A549 (cell line): ENCODE data around the gene TMPRSS2. TPM values are rescaled to one million over a fixed set of nuclear protein-coding genes. Genes with fewer than 3 reads are reported as not detected.
A peak's percentile ranks its signal among the peaks of the same experiment; 100 is the strongest.

Experiments used
- ATAC-seq, 2 experiments: fragments of 200-7000 bp in 1 of 2; fragments of >200 bp in 1 of 2; cut with Nextera tagmentation in 1 of 2; cut with Tn5 transposase in 1 of 2; 3 replicates each; pipeline versions ENCODE4 v1.8.0 to v1.9.1; 2018 to 2020; ENCODE audit warnings: mild to moderate bottlenecking in 1 of 2, moderate library complexity in 1 of 2
- CTCF ChIA-PET: fragments of 300-600 bp; sonication (Branson Sonifier 250); formaldehyde crosslinking; extraction: SDS; loops from one replicate; lab custom pipeline; 2021; ENCODE audit warnings: antibody characterized with exemption, inconsistent platforms; lab: Yijun Ruan, JAX
- POLR2A ChIA-PET: fragments of 350-600 bp; formaldehyde crosslinking; extraction: SDS; loops from one replicate; lab custom pipeline; 2021; ENCODE audit warnings: antibody characterized with exemption, inconsistent platforms; lab: Yijun Ruan, JAX
- DNase-seq, 2 experiments: peaks; one replicate each; pipeline versions ENCODE4 v3.0.0 to v3.0.0-alpha.2; 2011 to 2016; ENCODE audit warnings: low read depth in 1 of 2, low spot score in 1 of 2
- FAIRE-seq: peaks from 2 replicates; lab custom pipeline; 2011; peaks lifted over from hg19 to GRCh38; lab: Jason Lieb, UNC
- H3K27ac ChIP-seq, 2 experiments: fragments of >200 bp; sonication (Bioruptor Twin); formaldehyde crosslinking; 3 replicates each; pipeline ENCODE4 v1.5.1; 2016 to 2017
- H3K4me1 ChIP-seq: fragments of >200 bp; sonication (Bioruptor Twin); formaldehyde crosslinking; 3 replicates; pipeline ENCODE4 v1.6.1; 2016
- H3K4me2 ChIP-seq: fragments of >200 bp; sonication (Bioruptor Twin); formaldehyde crosslinking; 3 replicates; pipeline ENCODE4 v1.6.1; 2016
- H3K4me3 ChIP-seq: fragments of >200 bp; sonication (Bioruptor Twin); formaldehyde crosslinking; 3 replicates; pipeline ENCODE4 v1.5.1; 2016
- H3K9me3 ChIP-seq: fragments of >200 bp; sonication (Bioruptor Twin); formaldehyde crosslinking; 3 replicates; pipeline ENCODE4 v1.6.1; 2016
- CBX2 ChIP-seq: fragments of 200-600 bp; sonication (generic); IDR thresholded peaks from 2 replicates; pipeline ENCODE4 v1.6.1; 2016; ENCODE audit warnings: low read depth, mild to moderate bottlenecking, borderline replicate concordance
- CHD2 ChIP-seq: fragments of 150-350 bp; IDR thresholded peaks from 2 replicates; pipeline ENCODE4 v1.6.1; 2014; ENCODE audit warnings: low read length; ENCODE audit not compliant: partially characterized antibody
- E2F6 ChIP-seq: IDR thresholded peaks from 2 replicates; pipeline ENCODE4 v1.6.1; 2012; ENCODE audit warnings: low read depth, borderline replicate concordance
- EHF ChIP-seq: fragments of 250-450 bp; sonication (Bioruptor Pico); IDR thresholded peaks from 2 replicates; pipeline ENCODE4 v1.5.0; 2020; ENCODE audit warnings: mild to moderate bottlenecking
- EHMT2 ChIP-seq: fragments of 200-600 bp; sonication (generic); IDR thresholded peaks from 2 replicates; pipeline ENCODE4 v1.6.1; 2016; ENCODE audit warnings: antibody characterized with exemption, low read depth, mild to moderate bottlenecking, moderate library complexity
- EP300 ChIP-seq, 2 experiments: fragments of >200 bp; sonication (Bioruptor Twin); formaldehyde crosslinking; IDR thresholded peaks; 2 replicates in 1 of 2; 3 replicates in 1 of 2; pipeline ENCODE4 v1.6.1; 2016 to 2017
- FOSB ChIP-seq: fragments of 250-450 bp; sonication (Bioruptor Pico); IDR thresholded peaks from 2 replicates; pipeline ENCODE4 v1.5.0; 2020; ENCODE audit warnings: mild to moderate bottlenecking, moderate library complexity
- FOSL2 ChIP-seq, 2 experiments: fragments of 450-650 bp in 1 of 2; fragments of >200 bp in 1 of 2; sonication (Bioruptor Twin) in 1 of 2; formaldehyde crosslinking; IDR thresholded peaks; 2 replicates each; pipeline versions ENCODE4 v1.5.0 to v1.6.1; 2016 to 2020; ENCODE audit warnings: mild to moderate bottlenecking in 1 of 2, moderate library complexity in 1 of 2
- GATA3 ChIP-seq: IDR thresholded peaks from 2 replicates; pipeline ENCODE4 v1.6.1; 2012; ENCODE audit warnings: borderline replicate concordance
- HOXA7 ChIP-seq: fragments of 250-450 bp; sonication (Bioruptor Pico); IDR thresholded peaks from 2 replicates; pipeline ENCODE4 v1.5.0; 2020; ENCODE audit warnings: mild to moderate bottlenecking, moderate library complexity
- KDM1A ChIP-seq: fragments of 200-600 bp; sonication (generic); IDR thresholded peaks from 2 replicates; pipeline ENCODE4 v1.6.1; 2016; ENCODE audit warnings: low read depth, mild to moderate bottlenecking
- KDM5A ChIP-seq: fragments of 200-600 bp; sonication (generic); IDR thresholded peaks from 2 replicates; pipeline ENCODE4 v1.6.1; 2016; ENCODE audit warnings: antibody characterized with exemption, mild to moderate bottlenecking
- MAFK ChIP-seq: fragments of 450-650 bp; IDR thresholded peaks from 2 replicates; pipeline ENCODE4 v1.6.1; 2014; ENCODE audit not compliant: partially characterized antibody
- MAX ChIP-seq: IDR thresholded peaks from 2 replicates; pipeline ENCODE4 v1.6.1; 2012
- MAZ ChIP-seq: fragments of 150-350 bp; IDR thresholded peaks from 2 replicates; pipeline ENCODE4 v1.6.1; 2014; ENCODE audit warnings: antibody characterized with exemption, low read depth, low read length, borderline replicate concordance
- MYC ChIP-seq: IDR thresholded peaks from 2 replicates; pipeline ENCODE4 v1.6.1; 2012; ENCODE audit warnings: mild to moderate bottlenecking, inconsistent platforms, low read length, improper control_type of control experiment, borderline replicate concordance
- NFE2L2 ChIP-seq: fragments of 150-350 bp; conservative IDR thresholded peaks from 2 replicates; pipeline ENCODE4 v1.6.1; 2014; ENCODE audit warnings: low read length
- NPAS2 ChIP-seq: fragments of 250-450 bp; sonication (Bioruptor Pico); IDR thresholded peaks from 2 replicates; pipeline ENCODE4 v1.8.0; 2022; ENCODE audit warnings: mild to moderate bottlenecking, moderate library complexity, borderline replicate concordance
- PHF8 ChIP-seq: fragments of 200-600 bp; sonication (generic); IDR thresholded peaks from 2 replicates; pipeline ENCODE4 v1.6.1; 2016; ENCODE audit warnings: low read depth, mild to moderate bottlenecking, antibody characterized with exemption, moderate library complexity, borderline replicate concordance
- POLR2AphosphoS2 ChIP-seq: conservative IDR thresholded peaks from 2 replicates; pipeline ENCODE4 v1.6.1; 2012; ENCODE audit warnings: low read length, improper control_type of control experiment, inconsistent platforms
- RAD21 ChIP-seq, 2 experiments: fragments of >200 bp in 1 of 2; sonication (Bioruptor Twin) in 1 of 2; formaldehyde crosslinking in 1 of 2; IDR thresholded peaks in 1 of 2; conservative IDR thresholded peaks in 1 of 2; 2 replicates in 1 of 2; 3 replicates in 1 of 2; pipeline ENCODE4 v1.6.1; 2012 to 2018; ENCODE audit warnings: inconsistent platforms in 1 of 2
- RARB ChIP-seq: fragments of 250-450 bp; sonication (Bioruptor Pico); IDR thresholded peaks from 2 replicates; pipeline ENCODE4 v1.8.0; 2021; ENCODE audit warnings: mild to moderate bottlenecking, moderate library complexity
- RCOR1 ChIP-seq: fragments of 150-350 bp; IDR thresholded peaks from 2 replicates; pipeline ENCODE4 v1.6.1; 2014; ENCODE audit warnings: antibody characterized with exemption, low read length, low read depth
- RNF2 ChIP-seq: fragments of 200-600 bp; sonication (generic); IDR thresholded peaks from 2 replicates; pipeline ENCODE4 v1.6.1; 2016; ENCODE audit warnings: low read depth, mild to moderate bottlenecking, antibody characterized with exemption, moderate library complexity, borderline replicate concordance
- SREBF2 ChIP-seq: fragments of 450-650 bp; IDR thresholded peaks from 2 replicates; pipeline ENCODE4 v1.6.1; 2014; ENCODE audit warnings: mild to moderate bottlenecking, moderate library complexity
- TP53 ChIP-seq: fragments of 250-450 bp; sonication (Bioruptor Pico); IDR thresholded peaks from 2 replicates; pipeline ENCODE4 v1.5.0; 2021; ENCODE audit warnings: mild to moderate bottlenecking, moderate library complexity
- USF2 ChIP-seq: fragments of 450-650 bp; IDR thresholded peaks from 2 replicates; pipeline ENCODE4 v1.6.1; 2014; ENCODE audit warnings: antibody characterized with exemption
- ZSCAN20 ChIP-seq: fragments of 250-450 bp; sonication (Bioruptor Pico); IDR thresholded peaks from 2 replicates; pipeline ENCODE4 v1.8.0; 2022; ENCODE audit warnings: mild to moderate bottlenecking, moderate library complexity
- WGBS: methylation state at CpG from one replicate; pipeline ENCODE4 v1.1.6; 2017; ENCODE audit errors: missing lambda C conversion rate; 5-methylcytosine and 5-hydroxymethylcytosine counted together
- polyA minus RNA-seq: library from RNA; depleted of rRNA, polyadenylated mRNA; stranded (reverse); fragments of >200 nt; gene quantifications from 2 replicates; pipeline ENCODE4 v1.2.3, GENCODE V29; 2011; rRNA and poly(A)+ RNA removed
- polyA plus RNA-seq, 4 experiments: library from polyadenylated mRNA; depleted of rRNA in 3 of 4; stranded (reverse); fragments of >200 nt; fragmentation: RNase III in 1 of 4; extraction: RNeasy Plus Mini Kit Qiagen cat#74134 plus additional on column Dnase treatment in 1 of 4; gene quantifications; 2 replicates in 3 of 4; 3 replicates in 1 of 4; pipeline ENCODE4 v1.2.3, GENCODE V29; 2011 to 2017
- TF ChIP-seq, protein P1 (sequence below): fragments of 200-600 bp; sonication (generic); IDR thresholded peaks from 2 replicates; pipeline ENCODE4 v1.6.1; 2016; ENCODE audit warnings: antibody characterized with exemption, mild to moderate bottlenecking, moderate library complexity
- TF ChIP-seq, protein P2 (sequence below): fragments of >200 bp; sonication (Bioruptor Twin); formaldehyde crosslinking; IDR thresholded peaks from 3 replicates; pipeline ENCODE4 v1.6.1; 2016

The TMPRSS2 gene
- polyA plus RNA-seq (2011; rRNA removed), result 0.04 TPM in 1 of 2 replicates, not detected in the other
- polyA plus RNA-seq (2012; cell fraction: cytosol; rRNA removed), result not detected in 2 replicates
- polyA plus RNA-seq (2012; cell fraction: nucleus; rRNA removed), result not detected in 2 replicates
- 0.05 TPM in 1 of 3 replicates, not detected in the others for polyA plus RNA-seq (2017; fragmentation: RNase III; extraction: RNeasy Plus Mini Kit Qiagen cat#74134 plus additional on column Dnase treatment)
- 0.08 TPM in 1 of 2 replicates, not detected in the other for polyA minus RNA-seq

DNA sequence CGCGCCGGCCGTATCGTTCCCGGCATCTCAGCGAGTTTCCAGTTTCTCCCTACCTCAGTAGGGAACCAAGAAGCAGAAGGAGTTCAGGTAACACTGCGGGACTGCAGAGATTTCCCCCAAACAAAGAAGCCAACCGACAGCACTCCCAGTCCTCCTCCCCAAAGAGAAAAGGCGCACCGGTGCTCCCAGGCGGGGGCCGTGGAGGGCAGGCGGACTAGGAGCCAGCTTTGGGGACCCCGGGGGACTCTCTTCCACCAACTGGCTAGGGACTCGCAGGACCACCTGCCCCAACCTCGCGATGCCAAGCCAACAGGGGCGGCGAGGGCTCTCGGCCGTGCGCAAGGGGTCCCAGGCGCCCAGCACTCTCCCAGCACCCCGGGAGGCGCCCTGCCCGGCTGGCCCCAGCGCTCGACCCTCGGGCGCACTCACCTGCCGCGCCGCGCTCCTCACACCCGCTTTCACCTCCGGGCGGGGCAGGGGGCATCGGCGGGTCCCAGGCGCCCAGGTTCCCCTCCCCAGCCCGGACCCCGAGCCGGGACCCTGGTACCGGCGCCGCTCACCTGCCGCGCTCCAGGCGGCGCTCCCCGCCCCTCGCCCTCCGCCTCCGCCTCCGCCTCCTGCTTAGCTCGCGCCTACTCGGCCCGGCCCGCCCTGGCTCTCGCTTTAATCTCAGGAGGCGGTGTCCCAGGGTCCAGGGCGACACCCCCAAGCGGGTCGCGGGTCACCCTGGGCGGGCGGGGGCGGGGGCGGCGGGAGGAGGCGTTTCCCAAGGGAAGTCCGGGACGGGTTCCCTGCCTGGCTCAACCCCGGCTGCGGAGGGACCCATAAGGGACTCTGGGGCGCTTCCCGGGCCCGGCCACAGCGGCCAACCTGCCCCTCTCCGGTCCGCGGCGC is at the start of gene TMPRSS2:
TSS of gene TMPRSS2 (minus strand) at position 638 of the 894 bp plus-strand sequence. CDS start 10,025 bp downstream, outside the sequence.
- ChIA-PET POLR2A (no interaction called here), CTCF (no interaction called here)
- ATAC-seq (peak; percentile 52 to 58; a peak in 5 of 6 replicates), DNase-seq (no peak), FAIRE-seq (no peak)
- peak within 1 kb of the TSS; percentile 78 for H3K4me2 ChIP-seq
- H3K9me3 ChIP-seq, result no peaks in the 10 kb centered on the region
- H3K4me3 ChIP-seq, result peak within 1 kb of the TSS; percentile 41
- TF ChIP-seq POLR2AphosphoS2 (no peak), HOXA7 (no peak), MAX (no peak), FOSL2 (IDR thresholded peaks at IDR 0.05) (no peak), FOSL2 (CRISPR knock-in tag; IDR thresholded peaks at IDR 0.05) (no peak), CBX2 (no peak), KDM5A (no peak), TP53 (CRISPR knock-in tag) (no peak), NFE2L2 (no peak), EHMT2 (no peak), EP300 (IDR thresholded peaks at IDR 0.05) (no peak), RAD21 (conservative IDR thresholded peaks at IDR 0.05 in 1 of 2, IDR thresholded peaks at IDR 0.05 in 1 of 2) (no peak), GATA3 (no peak), MYC (no peak)
- TF ChIP-seq, protein P1, sequence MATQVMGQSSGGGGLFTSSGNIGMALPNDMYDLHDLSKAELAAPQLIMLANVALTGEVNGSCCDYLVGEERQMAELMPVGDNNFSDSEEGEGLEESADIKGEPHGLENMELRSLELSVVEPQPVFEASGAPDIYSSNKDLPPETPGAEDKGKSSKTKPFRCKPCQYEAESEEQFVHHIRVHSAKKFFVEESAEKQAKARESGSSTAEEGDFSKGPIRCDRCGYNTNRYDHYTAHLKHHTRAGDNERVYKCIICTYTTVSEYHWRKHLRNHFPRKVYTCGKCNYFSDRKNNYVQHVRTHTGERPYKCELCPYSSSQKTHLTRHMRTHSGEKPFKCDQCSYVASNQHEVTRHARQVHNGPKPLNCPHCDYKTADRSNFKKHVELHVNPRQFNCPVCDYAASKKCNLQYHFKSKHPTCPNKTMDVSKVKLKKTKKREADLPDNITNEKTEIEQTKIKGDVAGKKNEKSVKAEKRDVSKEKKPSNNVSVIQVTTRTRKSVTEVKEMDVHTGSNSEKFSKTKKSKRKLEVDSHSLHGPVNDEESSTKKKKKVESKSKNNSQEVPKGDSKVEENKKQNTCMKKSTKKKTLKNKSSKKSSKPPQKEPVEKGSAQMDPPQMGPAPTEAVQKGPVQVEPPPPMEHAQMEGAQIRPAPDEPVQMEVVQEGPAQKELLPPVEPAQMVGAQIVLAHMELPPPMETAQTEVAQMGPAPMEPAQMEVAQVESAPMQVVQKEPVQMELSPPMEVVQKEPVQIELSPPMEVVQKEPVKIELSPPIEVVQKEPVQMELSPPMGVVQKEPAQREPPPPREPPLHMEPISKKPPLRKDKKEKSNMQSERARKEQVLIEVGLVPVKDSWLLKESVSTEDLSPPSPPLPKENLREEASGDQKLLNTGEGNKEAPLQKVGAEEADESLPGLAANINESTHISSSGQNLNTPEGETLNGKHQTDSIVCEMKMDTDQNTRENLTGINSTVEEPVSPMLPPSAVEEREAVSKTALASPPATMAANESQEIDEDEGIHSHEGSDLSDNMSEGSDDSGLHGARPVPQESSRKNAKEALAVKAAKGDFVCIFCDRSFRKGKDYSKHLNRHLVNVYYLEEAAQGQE, result no peak
- no peaks in the 10 kb centered on the region for H3K4me1 ChIP-seq
- H3K27ac ChIP-seq, result 0 out of 6 replicates have a peak within 1 kb of the TSS, but pooled peaks of 1 of the 2 experiments have one; percentile 39
- 16% methylated on average over 6 of the region's 85 CpGs for WGBS

- no peaks in the 10 kb centered on the region for H3K4me1 ChIP-seq
- H3K4me3 ChIP-seq, result no peak overlapping the region
- DNase-seq (no peak), ATAC-seq (no peak)
- H3K27ac ChIP-seq, result no peak overlapping the region
- no peaks in the 10 kb centered on the region for H3K9me3 ChIP-seq
- CTCF ChIA-PET, result no interaction called here
- POLR2A ChIA-PET, result no interaction called here
- no peak for TF ChIP-seq NPAS2 (CRISPR knock-in tag)
- TF ChIP-seq CHD2, result no peak
- no peak for TF ChIP-seq RCOR1
- no peak for TF ChIP-seq FOSB
- TF ChIP-seq, protein P2, sequence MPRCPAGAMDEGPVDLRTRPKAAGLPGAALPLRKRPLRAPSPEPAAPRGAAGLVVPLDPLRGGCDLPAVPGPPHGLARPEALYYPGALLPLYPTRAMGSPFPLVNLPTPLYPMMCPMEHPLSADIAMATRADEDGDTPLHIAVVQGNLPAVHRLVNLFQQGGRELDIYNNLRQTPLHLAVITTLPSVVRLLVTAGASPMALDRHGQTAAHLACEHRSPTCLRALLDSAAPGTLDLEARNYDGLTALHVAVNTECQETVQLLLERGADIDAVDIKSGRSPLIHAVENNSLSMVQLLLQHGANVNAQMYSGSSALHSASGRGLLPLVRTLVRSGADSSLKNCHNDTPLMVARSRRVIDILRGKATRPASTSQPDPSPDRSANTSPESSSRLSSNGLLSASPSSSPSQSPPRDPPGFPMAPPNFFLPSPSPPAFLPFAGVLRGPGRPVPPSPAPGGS, result no peak
- TF ChIP-seq RNF2, result no peak
- TF ChIP-seq RAD21 (conservative IDR thresholded peaks at IDR 0.05 in 1 of 2, IDR thresholded peaks at IDR 0.05 in 1 of 2), result no peak
- TF ChIP-seq E2F6, result no peak
- TF ChIP-seq PHF8, result no peak
- no peak for TF ChIP-seq HOXA7
- TF ChIP-seq MAZ, result no peak
- no peak for TF ChIP-seq EHF (CRISPR knock-in tag)
- no peak for TF ChIP-seq USF2
- no peak for TF ChIP-seq ZSCAN20 (CRISPR knock-in tag)
- no peak for TF ChIP-seq MYC
- TF ChIP-seq SREBF2, result no peak
- no peak for TF ChIP-seq MAFK
- TF ChIP-seq RARB, result no peak
- no peak for TF ChIP-seq KDM1A
- TF ChIP-seq, all 56 proteins: peak for 0
- no peak overlapping the region for H3K4me2 ChIP-seq
- FAIRE-seq, result no peak
- 9% methylated on average over 1 of the region's 1 CpG for WGBS
Observed at GRCh38 chr21:41555057-41555456, 47.1 kb upstream of the TMPRSS2 start.
